Measurements from ENCODE around the gene AMN1. TPM values are rescaled to one million over a fixed set of nuclear protein-coding genes. Genes with fewer than 3 reads are reported as not detected.

AMN1 gene
- total and polyA plus RNA-seq, 2 of the 4 experiments (the other 2 are of a cell fraction): 3.4 to 5.2 TPM

DNA sequence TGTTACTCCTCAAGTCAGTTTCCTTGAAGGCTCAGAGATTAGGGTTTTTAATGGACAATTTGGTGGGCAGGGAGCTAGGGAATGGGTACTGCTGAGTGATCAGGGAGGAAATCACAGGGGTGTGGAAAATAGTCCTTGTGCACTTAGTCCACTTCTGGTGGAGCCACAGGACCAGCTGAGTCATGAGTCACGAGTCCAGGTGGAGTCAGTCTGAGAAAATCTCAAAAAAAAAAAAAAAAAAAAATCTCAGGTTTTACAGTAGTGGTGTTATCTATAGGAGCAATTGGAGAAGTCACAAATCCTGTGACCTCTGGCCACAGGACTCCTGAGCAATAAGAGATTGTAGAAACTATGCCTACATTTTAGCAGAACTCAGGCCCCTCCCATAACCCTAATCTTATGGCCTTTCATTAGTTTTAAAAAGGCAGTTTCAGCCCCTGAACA lies 28.2 kb upstream of the AMN1 start:
- H2AK9ac ChIP-seq (replicated peaks; ENCODE audit: low read depth, low read length, poor library complexity): no peak overlapping the region
- no peaks in the 10 kb centered on the region for H3K27me3 ChIP-seq (ENCODE audit: control insufficient read depth, insufficient read depth, low read length)
- H2AFZ ChIP-seq (replicated peaks; ENCODE audit: low read length, poor library complexity): no peak overlapping the region
- dilution Hi-C loops (cut with HindIII; ENCODE audit: low sequenced_read_pairs, unreplicated experiment): no loop called here
- TF ChIP-seq RAD21 (IDR thresholded peaks at IDR 0.05; ENCODE audit: low read length) (no peak), RCOR1 (IDR thresholded peaks at IDR 0.05; ENCODE audit: insufficient replicate concordance, low read length) (no peak), FOS (IDR thresholded peaks at IDR 0.05; ENCODE audit: low read depth, low read length) (no peak), CHD1 (IDR thresholded peaks at IDR 0.05; ENCODE audit: low read depth, low read length) (no peak), POLR2A (IDR thresholded peaks at IDR 0.05; ENCODE audit: low read depth, low read length) (no peak)
- no peak overlapping the region for H3K18ac ChIP-seq (ENCODE audit: low read depth, low read length)
- H2AK5ac ChIP-seq (ENCODE audit: low read depth, low read length): no peak overlapping the region
- H3K23ac ChIP-seq (ENCODE audit: low read depth, low read length): no peak overlapping the region
- H3K4ac ChIP-seq (ENCODE audit: low read depth, low read length): no peak overlapping the region
- no peak overlapping the region for H2BK5ac ChIP-seq (ENCODE audit: low read depth, low read length, poor library complexity, severe bottlenecking)
- H3K9ac ChIP-seq (ENCODE audit: low read depth, low read length): no peak overlapping the region
- no peak overlapping the region for H2BK20ac ChIP-seq (ENCODE audit: low read depth, low read length)
- ChIA-PET CTCF (no interaction called here), POLR2A (ENCODE audit: unreplicated experiment) (no interaction called here)
- no peaks in the 10 kb centered on the region for H3K36me3 ChIP-seq (ENCODE audit: control insufficient read depth, insufficient read depth, low read length)
- no peak overlapping the region for H2BK15ac ChIP-seq (ENCODE audit: low read depth, low read length)
- no peak overlapping the region for H3K27ac ChIP-seq (ENCODE audit: insufficient read depth, low read length)
- H4K20me1 ChIP-seq (ENCODE audit: insufficient read depth, low read length): no peaks in the 10 kb centered on the region
- H4K8ac ChIP-seq (ENCODE audit: low read depth in 2 of 2, low read length in 2 of 2): no peak overlapping the region
- WGBS, 2 experiments (ENCODE audit: extremely low coverage in 2 of 2, insufficient read length in 1 of 2): no CpG with 5 or more reads among the region's 1 CpG
- no peak overlapping the region for H2BK120ac ChIP-seq (ENCODE audit: low read depth, low read length)
- H3K4me3 ChIP-seq (ENCODE audit: insufficient read depth, low read depth, low read length): no peak overlapping the region
- H3K9me1 ChIP-seq (ENCODE audit: insufficient read depth, low read length): no peaks in the 10 kb centered on the region
- no peaks in the 10 kb centered on the region for H3K9me3 ChIP-seq (ENCODE audit: control insufficient read depth, insufficient read depth, low read length)
- BruUV-seq (replicated peaks): no TSS peak
- H4K91ac ChIP-seq (ENCODE audit: insufficient read depth, low read depth, low read length): no peak overlapping the region
- H3K79me1 ChIP-seq (ENCODE audit: low read depth in 1 of 2, low read length in 2 of 2): no peaks in the 10 kb centered on the region
- intact Hi-C loops (cut with micrococcal nuclease): no loop called here
- no peak overlapping the region for H3K4me2 ChIP-seq (ENCODE audit: low read depth, low read length)
- ATAC-seq (ENCODE audit: low read depth) (no peak), DNase-seq (no peak)
- H3K14ac ChIP-seq (replicated peaks; ENCODE audit: low read depth, low read length): no peak overlapping the region
- no peak overlapping the region for H3K56ac ChIP-seq (ENCODE audit: extremely low read depth, insufficient read depth, low read length)
- in situ Hi-C loops (cut with MboI; ENCODE audit: low sequenced_read_pairs): no loop called here
- H4K5ac ChIP-seq (ENCODE audit: low read depth, low read length): no peak overlapping the region
- H3K4me1 ChIP-seq (ENCODE audit: control insufficient read depth, insufficient read depth, low read length): no peaks in the 10 kb centered on the region
